GM12878 (cell line): Measurements from ENCODE around the gene DNHD1. TPM values are rescaled to one million over a fixed set of nuclear protein-coding genes. Genes with fewer than 3 reads are reported as not detected.

ENCODE experiments used
- ATAC-seq: fragments of 200-7000 bp; cut with Tn5 transposase; 3 replicates; pipeline ENCODE4 v1.9.1; 2020; ENCODE audit warnings: mild to moderate bottlenecking, moderate library complexity
- BruUV-seq: library from RNA; stranded (reverse); fragments of 400-500 nt; replicated peaks from 2 replicates; lab custom pipeline; 2021; lab: Mats Ljungman, UMichigan
- CTCF ChIA-PET: fragments of 300-600 bp; sonication (Branson Sonifier 250); formaldehyde crosslinking; extraction: SDS; loops from one replicate; lab custom pipeline; 2021; ENCODE audit warnings: inconsistent platforms; lab: Yijun Ruan, JAX
- POLR2A ChIA-PET: fragments of 350-600 bp; formaldehyde crosslinking; extraction: SDS; loops from one replicate; lab custom pipeline; 2021; ENCODE audit warnings: inconsistent platforms; lab: Charles Lee
- RAD21 ChIA-PET: fragments of 300-600 bp; sonication (Branson Sonifier 250); formaldehyde crosslinking; loops from one replicate; lab custom pipeline; 2023; ENCODE audit warnings: antibody characterized with exemption; ENCODE audit not compliant: unreplicated experiment; lab: Charles Lee
- SMC1A ChIA-PET: fragments of 300-600 bp; sonication (Branson Sonifier 250); formaldehyde crosslinking; loops from one replicate; lab custom pipeline; 2023; ENCODE audit not compliant: unreplicated experiment, uncharacterized antibody; lab: Charles Lee
- DNase-seq: peaks from one replicate; pipeline ENCODE4 v3.0.0-alpha.2; 2011; ENCODE audit warnings: low read depth, low spot score
- FAIRE-seq: peaks from 3 replicates; lab custom pipeline; 2011; peaks lifted over from hg19 to GRCh38; lab: Jason Lieb, UNC
- H2AFZ ChIP-seq: 2 replicates; pipeline ENCODE4 v1.6.0; 2011; ENCODE audit warnings: low read depth, low read length, control low read depth; ENCODE audit not compliant: control insufficient read depth
- H3K27ac ChIP-seq: 2 replicates; pipeline ENCODE4 v1.5.1; 2011; ENCODE audit warnings: control low read depth; ENCODE audit not compliant: control insufficient read depth, insufficient read depth
- H3K27me3 ChIP-seq, 2 experiments: replicated peaks in 1 of 2; 2 replicates each; pipeline versions ENCODE4 v1.6.0 to v1.6.1; 2011; ENCODE audit warnings: low read length in 1 of 2; ENCODE audit not compliant: control insufficient read depth in 2 of 2, insufficient read depth in 2 of 2
- H3K36me3 ChIP-seq, 2 experiments: 2 replicates each; pipeline ENCODE4 v1.5.1; 2011; ENCODE audit warnings: low read length in 1 of 2; ENCODE audit not compliant: control insufficient read depth in 2 of 2, insufficient read depth in 2 of 2
- H3K4me1 ChIP-seq: 2 replicates; pipeline ENCODE4 v1.6.1; 2011; ENCODE audit warnings: mild to moderate bottlenecking, low read length, moderate library complexity, mixed read lengths; ENCODE audit not compliant: control insufficient read depth, insufficient read depth
- H3K4me2 ChIP-seq: 2 replicates; pipeline ENCODE4 v1.6.0; 2011; ENCODE audit warnings: control low read depth; ENCODE audit not compliant: control insufficient read depth, insufficient read depth
- H3K4me3 ChIP-seq: fragments of 200-600 bp; sonication (generic); 2 replicates; pipeline ENCODE4 v1.5.1; 2016
- H3K79me2 ChIP-seq: 2 replicates; pipeline ENCODE4 v1.6.0; 2011; ENCODE audit warnings: low read length; ENCODE audit not compliant: control insufficient read depth, insufficient read depth
- H3K9ac ChIP-seq: 2 replicates; pipeline ENCODE4 v1.8.0; 2011; ENCODE audit warnings: low read length, control low read depth, mixed read lengths; ENCODE audit not compliant: control insufficient read depth, insufficient read depth
- H3K9me3 ChIP-seq: replicated peaks from 3 replicates; pipeline ENCODE4 v1.5.1; 2011; ENCODE audit warnings: mild to moderate bottlenecking, low read length; ENCODE audit not compliant: control insufficient read depth, insufficient read depth
- H4K20me1 ChIP-seq: 2 replicates; pipeline ENCODE4 v1.6.0; 2011; ENCODE audit not compliant: control insufficient read depth, insufficient read depth
- BCLAF1 ChIP-seq: fragments of 450-650 bp; IDR thresholded peaks from 2 replicates; pipeline ENCODE4 v1.6.1; 2017; ENCODE audit warnings: antibody characterized with exemption, mild to moderate bottlenecking, moderate library complexity
- BRCA1 ChIP-seq: IDR thresholded peaks from 2 replicates; pipeline ENCODE4 v1.6.1; 2011; ENCODE audit warnings: low read depth, low read length, improper control_type of control experiment
- HSF1 ChIP-seq: fragments of 150-350 bp; IDR thresholded peaks from 2 replicates; pipeline ENCODE4 v1.6.1; 2014; ENCODE audit warnings: mild to moderate bottlenecking, low read depth, low read length
- JUNB ChIP-seq: IDR thresholded peaks from 2 replicates; pipeline ENCODE4 v1.6.1; 2016; ENCODE audit warnings: antibody characterized with exemption, mild to moderate bottlenecking
- KAT2A ChIP-seq: conservative IDR thresholded peaks from 2 replicates; pipeline ENCODE4 v1.6.1; 2011; ENCODE audit warnings: low read depth, low read length; ENCODE audit not compliant: control insufficient read depth
- RELA ChIP-seq: fragments of 450-650 bp; IDR thresholded peaks from 2 replicates; pipeline ENCODE4 v1.8.0; 2014; ENCODE audit warnings: borderline replicate concordance; ENCODE audit not compliant: partially characterized antibody
- RUNX3 ChIP-seq: IDR thresholded peaks from 2 replicates; pipeline ENCODE4 v1.6.1; 2012; ENCODE audit warnings: low read length, inconsistent platforms
- SKIL ChIP-seq: fragments of 450-650 bp; IDR thresholded peaks from 2 replicates; pipeline ENCODE4 v1.6.1; 2017; ENCODE audit warnings: mild to moderate bottlenecking, low read depth, inconsistent platforms; ENCODE audit not compliant: poor library complexity, severe bottlenecking
- SMAD5 ChIP-seq: IDR thresholded peaks from 2 replicates; pipeline ENCODE4 v1.6.1; 2016; ENCODE audit warnings: antibody characterized with exemption, low read depth
- SMARCA5 ChIP-seq: fragments of 450-650 bp; IDR thresholded peaks from 2 replicates; pipeline ENCODE4 v1.6.1; 2017; ENCODE audit warnings: mild to moderate bottlenecking
- SREBF1 ChIP-seq: IDR thresholded peaks from 2 replicates; pipeline ENCODE4 v1.6.1; 2012; ENCODE audit warnings: mild to moderate bottlenecking, low read length
- TBL1XR1 ChIP-seq: IDR thresholded peaks from 2 replicates; pipeline ENCODE4 v1.6.1; 2012; ENCODE audit warnings: low read depth, low read length, improper control_type of control experiment
- ZBTB40 ChIP-seq: fragments of 450-650 bp; IDR thresholded peaks from 2 replicates; pipeline ENCODE4 v1.6.1; 2016; ENCODE audit warnings: mild to moderate bottlenecking, moderate library complexity, borderline replicate concordance
- WGBS: methylation state at CpG from one replicate; pipeline ENCODE4 v1.1.6; 2016; ENCODE audit warnings: low lambda C conversion rate; ENCODE audit not compliant: insufficient replicate concordance, insufficient coverage; ENCODE audit errors: missing lambda C conversion rate; 5-methylcytosine and 5-hydroxymethylcytosine counted together
- in situ Hi-C: fragments of 300-500 bp; cut with MboI; formaldehyde crosslinking; loops from 9 replicates; pipeline ENCODE4 v1.14.3; 2018; ENCODE audit warnings: mixed read lengths
- intact Hi-C: fragments of 100-400 bp; cut with micrococcal nuclease; formaldehyde crosslinking; loops from one replicate; pipeline ENCODE4 v1.14.2; 2022; ENCODE audit not compliant: unreplicated experiment
- polyA plus RNA-seq, 11 experiments: library from polyadenylated mRNA; depleted of rRNA in 4 of 11; unstranded in 6 of 11; stranded (reverse) in 5 of 11; fragments of >200 nt; fragmentation: Nextera tagmentation in 4 of 11; fragmentation: Illumina TruSeq in 1 of 11; extraction: Ambion mirVana in 4 of 11; extraction: Trizol in 1 of 11; gene quantifications; 1 replicate in 1 of 11; 2 replicates in 10 of 11; pipeline versions ENCODE4 v1.2.1 to v1.2.3, GENCODE V29; 2011 to 2016; ENCODE audit warnings: inconsistent platforms in 2 of 11, missing spikeins in 2 of 11, low read depth in 1 of 11
- total RNA-seq, 4 experiments: library from RNA; depleted of rRNA in 3 of 4; stranded (reverse); fragments of >200 nt in 3 of 4; fragmentation: Illumina TruSeq in 1 of 4; extraction: Trizol in 1 of 4; gene quantifications; 2 replicates each; pipeline versions ENCODE4 v1.2.1 to v1.2.3, GENCODE V29; 2013 to 2021

DNHD1 gene
- total and polyA plus RNA-seq, 10 of the 15 experiments (the other 5 are each of a cell fraction or from before 2014, with no cell fraction given): 0.99 to 16.9 (median 8.6) TPM

GRCh38 chr11:6482441-6482840 is 14.6 kb upstream of the DNHD1 start:
- Histone ChIP-seq H3K9ac (peak overlapping the region; percentile 89), H3K4me3 (peak overlapping the region; percentile 93), H3K4me2 (peak overlapping the region; percentile 98), H3K9me3 (no peaks in the 10 kb centered on the region), H3K27ac (peak overlapping the region; percentile 80), H3K27me3 (no peaks in the 10 kb centered on the region), H3K36me3 (peaks cover 0 to 18% of the 10 kb centered on the region in 2 experiments; a peak in 2 of 4 replicates), H2AFZ (no peak overlapping the region), H4K20me1 (no peaks in the 10 kb centered on the region), H3K79me2 (peaks cover 40% of the 10 kb centered on the region), H3K4me1 (peaks cover 19% of the 10 kb centered on the region)
- no TSS peak for BruUV-seq
- FAIRE-seq (no peak), DNase-seq (no peak), ATAC-seq (no peak)
- ChIA-PET CTCF (interaction anchor here (0.6 to 10.7 kb wide), 12 partner anchors 13 to 266 kb away, joined by 3 to 119 read pairs (median 6); partner anchors contain the start of gene MRPL17), SMC1A (interaction anchor here (1.1 to 2.9 kb wide), 7 partner anchors 13 to 200 kb away, joined by 3 to 14 read pairs (median 5); partner anchors contain the start of gene MRPL17), POLR2A (interaction anchor here (0.6 to 2.0 kb wide), 3 partner anchors 13 to 16 kb away, joined by 3 to 26 read pairs (median 9); partner anchors contain the start of gene DNHD1), RAD21 (interaction anchor here (1.4 to 1.7 kb wide), 3 partner anchors 10 to 137 kb away, joined by 3 to 13 read pairs (median 6); partner anchors contain the start of gene TPP1)
- in situ Hi-C loops (loop anchor here (5.0 kb wide), 1 partner anchor 125 kb away; no protein-coding TSS in a partner anchor), intact Hi-C loops (loop anchor here (10.0 kb wide), 2 partner anchors 248 to 1042 kb away; partner anchors contain the start of genes CNGA4 and FHIP1B)
- 80% methylated on average over 4 of the region's 4 CpGs for WGBS
- TF ChIP-seq SMAD5 (no peak), ZBTB40 (no peak), SMARCA5 (no peak), BRCA1 (no peak), JUNB (no peak), SKIL (no peak), RELA (no peak), BCLAF1 (no peak), KAT2A (no peak), SREBF1 (no peak), HSF1 (no peak), TBL1XR1 (no peak), RUNX3 (no peak)
